ENCODE measurements around the gene LHFPL2. TPM values are rescaled to one million over a fixed set of nuclear protein-coding genes. Genes with fewer than 3 reads are reported as not detected.
"Not testable (repeated sequence)": the region's sequence is repeated elsewhere in the genome, so short reads cannot be mapped to it uniquely, and the experiment has no call there.

The LHFPL2 gene
- total RNA-seq, 1 experiment from 2014 or later, result 17.9 TPM

GRCh38 chr5:78458843-78459242, 189.7 kb downstream of the LHFPL2 start (continued):
- no peak for TF ChIP-seq TCF7L2 (IDR thresholded peaks at IDR 0.05; ENCODE audit: borderline replicate concordance, extremely low read depth, insufficient read depth, insufficient read length)
- TF ChIP-seq SRF (IDR thresholded peaks at IDR 0.05; ENCODE audit: low read depth), result no peak

GRCh38 chr5:78457507-78457906, 191.1 kb downstream of the LHFPL2 start:
- H2AFZ ChIP-seq (ENCODE audit: low read depth, low read length, poor library complexity, severe bottlenecking); DNase-seq (ENCODE audit: low read depth, low spot score); H3K4me2 ChIP-seq (ENCODE audit: low read length); H3K27ac ChIP-seq (ENCODE audit: low read depth, low read length); BruUV-seq (replicated peaks); H3K4me1 ChIP-seq (ENCODE audit: control insufficient read depth in 1 of 2, insufficient read depth in 2 of 2, low read length in 2 of 2); H3K9me2 ChIP-seq (ENCODE audit: insufficient read depth); H3K9ac ChIP-seq (ENCODE audit: low read length); ATAC-seq; H3K79me2 ChIP-seq (ENCODE audit: insufficient read depth, low read length); H3K9me3 ChIP-seq (ENCODE audit: control insufficient read depth in 1 of 2, insufficient read depth in 1 of 2, low read depth in 1 of 2, low read length in 2 of 2); POLR2A ChIA-PET; intact Hi-C loops (cut with micrococcal nuclease); H3K36me3 ChIP-seq (ENCODE audit: control insufficient read depth in 1 of 2, insufficient read depth in 2 of 2, low read length in 2 of 2); H3K27me3 ChIP-seq (ENCODE audit: insufficient read depth, low read length); H3K4me3 ChIP-seq (replicated peaks in 1 of 2; ENCODE audit: low read depth in 1 of 2, low read length in 2 of 2); CTCF ChIA-PET; H4K20me1 ChIP-seq (ENCODE audit: insufficient read depth); RAD21 ChIA-PET (ENCODE audit: low non-redundant PET in 1 of 2, low total read pairs in 2 of 2, uncharacterized antibody in 2 of 2, unreplicated experiment in 2 of 2): not testable (repeated sequence)

DNA sequence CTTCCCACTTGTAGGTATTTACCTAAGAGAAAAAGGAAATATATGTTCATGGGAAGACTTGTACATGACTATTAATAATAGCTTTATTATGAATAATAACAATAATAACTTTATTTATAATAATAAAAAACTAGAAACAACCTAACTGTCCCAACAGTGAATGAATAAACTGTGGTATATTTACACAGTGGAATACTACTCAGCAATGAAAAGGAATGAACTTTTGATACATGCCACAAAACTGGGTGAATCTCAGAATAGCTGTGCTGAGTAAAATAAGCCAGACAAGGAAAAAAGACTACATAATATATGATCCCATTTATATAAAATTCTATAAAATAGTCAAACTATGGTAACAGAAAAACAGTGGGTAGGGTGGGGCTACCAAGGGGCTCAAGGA, 199.5 kb downstream of the LHFPL2 start:
- ChIA-PET RAD21 (ENCODE audit: low non-redundant PET in 1 of 2, low total read pairs in 2 of 2, uncharacterized antibody in 2 of 2, unreplicated experiment in 2 of 2) (no interaction called here), POLR2A (no interaction called here), CTCF (no interaction called here)
- Histone ChIP-seq H4K20me1 (ENCODE audit: insufficient read depth) (no peaks in the 10 kb centered on the region), H3K79me2 (ENCODE audit: insufficient read depth, low read length) (no peaks in the 10 kb centered on the region), H3K27ac (ENCODE audit: low read depth, low read length) (no peak overlapping the region), H3K9me3 (ENCODE audit: control insufficient read depth in 1 of 2, insufficient read depth in 1 of 2, low read depth in 1 of 2, low read length in 2 of 2) (no peaks in the 10 kb centered on the region), H3K9me2 (ENCODE audit: insufficient read depth) (no peaks in the 10 kb centered on the region), H3K4me2 (ENCODE audit: low read length) (no peak overlapping the region), H3K36me3 (ENCODE audit: control insufficient read depth in 1 of 2, insufficient read depth in 2 of 2, low read length in 2 of 2) (no peaks in the 10 kb centered on the region), H3K9ac (ENCODE audit: low read length) (no peak overlapping the region), H3K27me3 (ENCODE audit: insufficient read depth, low read length) (no peaks in the 10 kb centered on the region), H2AFZ (ENCODE audit: low read depth, low read length, poor library complexity, severe bottlenecking) (no peak overlapping the region), H3K4me3 (replicated peaks in 1 of 2; ENCODE audit: low read depth in 1 of 2, low read length in 2 of 2) (no peak overlapping the region), H3K4me1 (ENCODE audit: control insufficient read depth in 1 of 2, insufficient read depth in 2 of 2, low read length in 2 of 2) (no peaks in the 10 kb centered on the region)
- intact Hi-C loops (cut with micrococcal nuclease), result no loop called here
- DNase-seq (ENCODE audit: low read depth, low spot score) (no peak), ATAC-seq (no peak)
- no TSS peak for BruUV-seq (replicated peaks)
- TF ChIP-seq CEBPB (IDR thresholded peaks at IDR 0.05; ENCODE audit: low read depth) (no peak), CTCF (IDR thresholded peaks at IDR 0.05 in 2 of 3, conservative IDR thresholded peaks at IDR 0.05 in 1 of 3; ENCODE audit: borderline replicate concordance in 1 of 3, insufficient read depth in 1 of 3, low read depth in 2 of 3, low read length in 2 of 3) (no peak), REST (IDR thresholded peaks at IDR 0.05; ENCODE audit: low read depth) (no peak), POLR2A (IDR thresholded peaks at IDR 0.05; ENCODE audit: borderline replicate concordance, extremely low read depth, insufficient read depth, insufficient read length) (no peak), EGR1 (IDR thresholded peaks at IDR 0.05; ENCODE audit: low read depth) (no peak), SIN3A (IDR thresholded peaks at IDR 0.05; ENCODE audit: low read depth) (no peak), YY1 (IDR thresholded peaks at IDR 0.05; ENCODE audit: extremely low read depth, insufficient replicate concordance, low read depth, low read length) (no peak), SP1 (IDR thresholded peaks at IDR 0.05; ENCODE audit: low read depth) (no peak), JUND (IDR thresholded peaks at IDR 0.05) (no peak), TCF7L2 (IDR thresholded peaks at IDR 0.05; ENCODE audit: borderline replicate concordance, extremely low read depth, insufficient read depth, insufficient read length) (no peak), ZNF274 (IDR thresholded peaks at IDR 0.05; ENCODE audit: low read depth, low read length) (no peak), POLR2AphosphoS5 (IDR thresholded peaks at IDR 0.05; ENCODE audit: low read depth, low read length) (no peak), ELF1 (IDR thresholded peaks at IDR 0.05; ENCODE audit: borderline replicate concordance, low read depth) (no peak)
- TF ChIP-seq, protein P1, sequence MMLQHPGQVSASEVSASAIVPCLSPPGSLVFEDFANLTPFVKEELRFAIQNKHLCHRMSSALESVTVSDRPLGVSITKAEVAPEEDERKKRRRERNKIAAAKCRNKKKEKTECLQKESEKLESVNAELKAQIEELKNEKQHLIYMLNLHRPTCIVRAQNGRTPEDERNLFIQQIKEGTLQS (IDR thresholded peaks at IDR 0.05), result no peak
